SU-DHL-6 (cell line): ENCODE results near the gene OPRM1.

Experiments
- EZH2phosphoT487 ChIP-seq: fragments of 200-600 bp; sonication (generic), shearing (Covaris generic); conservative IDR thresholded peaks from 2 replicates; pipeline ENCODE4 v1.6.1; 2018; ENCODE audit warnings: mild to moderate bottlenecking, antibody characterized with exemption, low read length, moderate library complexity, mixed read lengths
- TF ChIP-seq, protein P1 (sequence below): fragments of 200-600 bp; sonication (generic); IDR thresholded peaks from one replicate; pipeline ENCODE4 v1.5.1; 2017; ENCODE audit warnings: antibody characterized with exemption, mild to moderate bottlenecking, low read length, moderate library complexity; ENCODE audit not compliant: insufficient read depth, poor library complexity, severe bottlenecking

- TF ChIP-seq, protein P1, sequence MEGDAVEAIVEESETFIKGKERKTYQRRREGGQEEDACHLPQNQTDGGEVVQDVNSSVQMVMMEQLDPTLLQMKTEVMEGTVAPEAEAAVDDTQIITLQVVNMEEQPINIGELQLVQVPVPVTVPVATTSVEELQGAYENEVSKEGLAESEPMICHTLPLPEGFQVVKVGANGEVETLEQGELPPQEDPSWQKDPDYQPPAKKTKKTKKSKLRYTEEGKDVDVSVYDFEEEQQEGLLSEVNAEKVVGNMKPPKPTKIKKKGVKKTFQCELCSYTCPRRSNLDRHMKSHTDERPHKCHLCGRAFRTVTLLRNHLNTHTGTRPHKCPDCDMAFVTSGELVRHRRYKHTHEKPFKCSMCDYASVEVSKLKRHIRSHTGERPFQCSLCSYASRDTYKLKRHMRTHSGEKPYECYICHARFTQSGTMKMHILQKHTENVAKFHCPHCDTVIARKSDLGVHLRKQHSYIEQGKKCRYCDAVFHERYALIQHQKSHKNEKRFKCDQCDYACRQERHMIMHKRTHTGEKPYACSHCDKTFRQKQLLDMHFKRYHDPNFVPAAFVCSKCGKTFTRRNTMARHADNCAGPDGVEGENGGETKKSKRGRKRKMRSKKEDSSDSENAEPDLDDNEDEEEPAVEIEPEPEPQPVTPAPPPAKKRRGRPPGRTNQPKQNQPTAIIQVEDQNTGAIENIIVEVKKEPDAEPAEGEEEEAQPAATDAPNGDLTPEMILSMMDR, result no peak
- TF ChIP-seq EZH2phosphoT487, result no peak
Observed at GRCh38 chr6:154157706-154158105, 118.7 kb downstream of the OPRM1 start.
